Right lobe of liver (tissue), 4 donors: ENCODE measurements around the gene BCAP31.

ENCODE experiments used
- CTCF ChIP-seq, 4 donors: fragments of 200-600 bp in 3 of 4; fragments of 450-650 bp in 1 of 4; IDR thresholded peaks; one replicate each; pipeline versions ENCODE4 v1.5.1 to v1.8.0; 2016 to 2022; ENCODE audit warnings: antibody characterized with exemption in 4 of 4, mild to moderate bottlenecking in 2 of 4
- POLR2A ChIP-seq: fragments of 450-650 bp; IDR thresholded peaks from one replicate; pipeline ENCODE4 v1.6.1; 2017; ENCODE audit warnings: antibody characterized with exemption, mild to moderate bottlenecking
- donor health status: DM: no; HTN: no; CAD: no.
- donor health status: DM: no; HTN: no; CAD: no.
- donor health status: DM: no; HTN: yes; CAD: no.

DNA sequence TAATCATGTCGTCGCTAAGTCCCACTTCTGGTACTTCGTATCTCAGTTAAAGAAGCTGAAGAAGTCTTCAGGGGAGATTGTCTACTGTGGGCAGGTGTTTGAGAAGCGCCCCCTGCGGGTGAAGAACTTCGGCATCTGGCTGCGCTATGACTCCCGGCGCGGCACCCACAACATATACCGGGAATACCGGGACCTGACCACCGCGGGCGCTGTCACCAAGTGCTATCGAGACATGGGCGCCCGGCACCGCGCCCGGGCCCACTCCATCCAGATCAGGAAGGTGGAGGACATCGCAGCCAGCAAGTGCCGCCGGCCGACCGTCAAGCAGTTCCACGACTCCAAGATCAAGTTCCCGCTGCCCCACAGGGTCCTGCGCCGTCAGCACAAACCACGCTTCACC is 61.9 kb downstream of the BCAP31 start:
- TF ChIP-seq CTCF (IDR thresholded peaks at IDR 0.05) (peak; percentile 23 to 39 (median 32)), POLR2A (no peak)
